ENCODE measurements around the gene LAMC2.

LAMC2 gene

GRCh38 chr1:183168308-183168707 lies 17.8 kb upstream of the LAMC2 start:
- DNase-seq (ENCODE audit: low spot score) = no peak

DNA sequence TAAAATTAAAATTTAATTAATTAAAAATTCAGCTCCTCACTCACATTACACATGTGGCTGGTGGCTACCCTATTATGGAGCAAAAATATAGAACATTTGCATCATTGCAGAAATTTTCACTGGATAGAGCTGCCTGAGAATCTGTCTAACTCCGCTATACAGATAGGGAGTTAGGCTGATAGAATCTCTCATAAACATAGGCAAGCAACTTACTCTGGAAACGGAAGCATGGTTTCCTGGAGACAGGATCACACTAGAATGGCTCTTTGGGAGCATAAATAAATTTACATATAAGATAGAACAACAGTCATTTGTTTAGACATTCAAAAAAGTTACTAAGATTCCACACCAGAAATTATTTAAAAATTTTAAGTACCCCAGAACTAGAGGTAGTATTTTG lies 12.2 kb upstream of the LAMC2 start:
- no peak for DNase-seq (ENCODE audit: low spot score)

GRCh38 chr1:183175631-183176030 lies 10.4 kb upstream of the LAMC2 start:
- DNase-seq (ENCODE audit: low spot score) = no peak

DNA sequence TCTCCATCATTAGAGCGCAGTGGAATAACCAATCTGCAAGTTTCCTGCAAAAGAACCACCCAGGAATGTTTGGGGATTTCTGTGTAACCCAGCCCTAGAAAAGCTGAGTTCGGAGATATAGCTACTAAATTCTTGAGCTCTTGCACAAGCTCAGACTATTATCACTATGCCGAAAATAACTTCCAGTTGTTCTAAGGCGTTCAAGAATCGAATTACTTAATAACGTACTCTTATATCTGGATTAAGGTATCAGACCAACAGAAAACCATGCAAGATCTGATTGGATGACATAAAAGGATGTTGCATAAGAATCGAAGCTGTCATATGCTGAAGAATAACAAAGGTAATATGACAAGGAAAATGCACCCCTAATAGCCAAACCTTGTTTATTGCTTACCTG lies 7.5 kb upstream of the LAMC2 start:
- no peak for DNase-seq (ENCODE audit: low spot score)

DNA sequence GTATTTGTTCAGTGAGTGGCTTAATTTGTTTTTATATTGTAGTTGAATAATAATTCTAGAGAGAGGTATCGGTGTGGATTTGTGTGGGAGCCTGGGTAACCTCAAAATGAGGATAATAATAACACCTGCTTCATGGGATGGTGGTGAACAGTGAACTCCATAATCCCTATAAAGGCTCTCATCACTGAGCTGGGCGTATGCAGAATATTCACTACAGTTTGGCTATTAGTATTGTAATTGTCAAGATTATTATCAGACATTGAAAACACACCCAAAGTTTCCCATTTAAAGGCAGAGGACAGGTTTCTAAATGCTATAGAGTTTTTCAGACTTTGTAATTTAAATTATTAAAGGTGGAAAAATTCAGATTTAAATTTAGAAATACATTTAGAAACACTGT lies 7.0 kb upstream of the LAMC2 start:
- no peak for DNase-seq (ENCODE audit: low spot score)

GRCh38 chr1:183180218-183180617 lies 5.8 kb upstream of the LAMC2 start:
- DNase-seq (ENCODE audit: low spot score) = peak; percentile 71

DNA sequence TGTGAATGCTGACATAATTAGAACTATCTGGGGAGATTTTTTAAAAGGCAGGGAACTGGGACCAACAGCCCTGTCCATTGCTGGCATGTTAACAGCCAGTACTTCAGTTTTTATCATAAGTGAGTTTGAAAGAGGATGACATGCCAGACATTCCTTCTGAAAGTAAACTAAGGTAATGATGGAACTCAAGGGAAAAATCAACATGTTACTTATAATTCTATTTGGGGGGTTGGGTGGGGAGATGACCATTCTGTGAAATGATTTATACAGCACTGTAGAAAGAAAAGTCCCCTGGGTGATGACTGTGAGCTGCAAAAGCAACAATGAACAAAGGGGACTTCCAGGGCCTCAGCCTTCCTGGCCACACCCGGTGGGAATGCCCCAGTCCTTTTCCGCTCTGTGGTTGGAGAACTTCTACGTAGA lies 5.4 kb upstream of the LAMC2 start:
- DNase-seq (ENCODE audit: low spot score) = no peak

DNA sequence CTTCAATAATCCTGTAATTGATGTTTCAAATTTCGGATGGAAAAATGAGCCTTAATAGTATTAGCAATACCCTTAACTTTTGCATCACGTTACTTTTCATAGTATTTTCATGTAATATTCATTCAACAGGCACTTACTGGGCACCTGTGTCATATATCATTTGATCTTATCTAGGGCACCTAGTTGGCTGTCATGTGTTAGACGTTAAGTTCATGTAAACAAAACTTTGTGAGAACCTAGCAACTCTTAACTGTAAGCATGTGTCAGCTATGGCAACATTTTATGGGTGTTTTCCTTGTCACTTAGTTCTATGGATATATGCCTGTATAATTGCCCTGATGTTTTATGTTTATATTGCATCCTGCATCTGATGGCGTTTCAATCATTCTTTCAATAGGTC lies 777 bp downstream of the LAMC2 start:
- no peak for DNase-seq (ENCODE audit: low spot score)

- no peak for DNase-seq (ENCODE audit: low spot score)
These were observed 2.2 kb downstream of the LAMC2 start for GRCh38 chr1:183188240-183188639.

- DNase-seq (ENCODE audit: low spot score) = peak; percentile 81
These were observed 5.8 kb downstream of the LAMC2 start for GRCh38 chr1:183191833-183192232.

- no peak for DNase-seq (ENCODE audit: low spot score)
These were observed 8.0 kb downstream of the LAMC2 start for GRCh38 chr1:183193963-183194525.

- no peak for DNase-seq (ENCODE audit: low spot score)
These were observed 8.6 kb downstream of the LAMC2 start for GRCh38 chr1:183194527-183195141.

- DNase-seq (ENCODE audit: low spot score) = no peak
These were observed 9.1 kb downstream of the LAMC2 start for GRCh38 chr1:183195142-183195574.

- DNase-seq (ENCODE audit: low spot score) = no peak
These were observed 11.7 kb downstream of the LAMC2 start for GRCh38 chr1:183197762-183198161.

DNA sequence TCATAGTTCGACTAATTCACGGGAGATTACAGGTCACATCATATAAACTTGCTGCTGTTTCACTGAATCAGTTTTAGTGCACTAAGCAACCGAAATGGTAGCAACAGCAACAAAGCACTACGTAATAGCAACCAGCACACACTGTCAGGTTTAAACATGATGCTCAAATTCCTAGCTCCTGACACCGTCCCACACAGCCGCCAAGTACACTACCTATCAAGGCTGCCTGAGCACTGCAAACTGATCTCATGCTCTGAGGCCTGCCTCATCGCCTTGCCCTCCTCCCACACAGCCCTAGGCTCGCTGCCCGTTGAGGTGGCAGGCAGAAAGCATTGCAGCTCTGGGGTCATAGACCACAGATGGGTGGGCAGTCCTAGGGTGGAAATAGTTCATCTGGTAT lies 12.4 kb downstream of the LAMC2 start:
- peak; percentile 30 for DNase-seq (ENCODE audit: low spot score)

- DNase-seq (ENCODE audit: low spot score) = no peak
These were observed 13.2 kb downstream of the LAMC2 start for GRCh38 chr1:183199304-183199703.

DNA sequence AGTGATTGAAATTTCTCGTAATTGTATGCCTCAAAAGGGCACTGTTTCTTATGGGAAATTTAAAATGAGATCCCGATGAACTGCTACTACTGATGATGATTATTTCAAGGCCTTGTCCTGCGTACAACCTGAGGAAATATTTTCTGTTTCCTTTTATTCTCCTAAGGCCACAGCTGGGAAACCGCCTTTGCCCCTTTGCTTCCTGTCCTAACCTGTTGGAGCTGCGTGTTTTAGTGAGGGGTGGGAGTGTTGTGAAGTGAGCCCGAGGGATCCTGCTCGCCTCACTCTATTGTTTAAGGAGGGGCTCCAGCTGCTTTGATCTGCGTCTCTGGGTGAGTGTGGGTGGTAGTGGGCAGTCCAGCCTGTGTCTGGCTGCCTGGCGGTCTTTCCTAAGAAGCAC lies 14.4 kb downstream of the LAMC2 start:
- no peak for DNase-seq (ENCODE audit: low spot score)

- DNase-seq (ENCODE audit: low spot score) = no peak
These were observed 17.0 kb downstream of the LAMC2 start for GRCh38 chr1:183203094-183203493.

- peak; percentile 16 for DNase-seq (ENCODE audit: low spot score)
These were observed 19.2 kb downstream of the LAMC2 start for GRCh38 chr1:183205196-183205781.

DNA sequence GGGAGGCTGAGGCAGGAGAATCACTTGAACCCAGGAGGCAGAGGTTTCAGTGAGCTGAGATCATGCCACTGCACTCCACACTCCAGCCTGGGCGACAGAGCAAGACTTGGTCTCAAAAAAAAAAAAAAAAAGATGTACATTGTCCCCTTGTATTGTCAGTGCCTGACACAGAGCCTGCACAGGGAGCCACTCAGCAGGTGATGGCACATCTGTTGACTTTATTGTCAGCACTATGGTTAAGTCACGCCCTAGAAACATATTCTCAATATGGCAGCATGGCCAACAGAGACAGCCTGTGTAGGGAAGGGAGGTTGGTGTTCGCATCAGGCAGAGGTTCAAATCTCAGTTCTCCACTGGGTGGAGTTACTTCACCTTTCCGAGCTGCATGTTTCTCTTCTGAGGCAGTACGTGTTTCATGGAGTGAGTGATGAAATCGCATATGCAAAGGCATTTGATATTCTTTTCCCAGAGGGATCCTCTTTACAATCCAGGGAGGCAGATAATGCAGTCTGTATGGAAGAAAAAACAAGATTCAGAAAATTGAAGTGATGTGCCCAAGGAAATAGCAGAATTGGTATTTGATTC lies 20.6 kb downstream of the LAMC2 start:
- no peak for DNase-seq (ENCODE audit: low spot score)

GRCh38 chr1:183209533-183210158 lies 23.6 kb downstream of the LAMC2 start:
- DNase-seq (ENCODE audit: low spot score) = peak; percentile 83

GRCh38 chr1:183210681-183211080 lies 24.6 kb downstream of the LAMC2 start:
- no peak for DNase-seq (ENCODE audit: low spot score)

DNA sequence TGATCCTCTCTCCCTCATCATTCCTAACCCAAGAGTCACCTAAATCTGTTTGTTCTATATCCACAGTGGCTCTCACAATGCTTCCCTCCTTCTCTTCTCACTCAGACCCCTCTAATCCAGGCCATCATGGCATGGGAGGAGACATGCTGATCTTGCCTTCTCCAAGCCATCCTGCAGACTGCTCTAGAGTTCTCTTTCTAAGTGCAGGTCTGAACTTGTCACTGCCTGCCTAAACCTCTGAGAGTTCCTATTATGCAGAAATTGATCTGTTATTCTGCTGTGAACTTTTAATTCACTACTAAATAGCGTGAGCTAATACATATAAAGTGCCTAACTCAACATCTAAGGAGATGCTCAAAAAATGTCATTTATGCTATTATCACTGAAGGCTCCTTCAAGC lies 26.8 kb downstream of the LAMC2 start:
- no peak for DNase-seq (ENCODE audit: low spot score)
